ENCODE measurements around the gene ARHGAP19.

Gene ARHGAP19

DNA sequence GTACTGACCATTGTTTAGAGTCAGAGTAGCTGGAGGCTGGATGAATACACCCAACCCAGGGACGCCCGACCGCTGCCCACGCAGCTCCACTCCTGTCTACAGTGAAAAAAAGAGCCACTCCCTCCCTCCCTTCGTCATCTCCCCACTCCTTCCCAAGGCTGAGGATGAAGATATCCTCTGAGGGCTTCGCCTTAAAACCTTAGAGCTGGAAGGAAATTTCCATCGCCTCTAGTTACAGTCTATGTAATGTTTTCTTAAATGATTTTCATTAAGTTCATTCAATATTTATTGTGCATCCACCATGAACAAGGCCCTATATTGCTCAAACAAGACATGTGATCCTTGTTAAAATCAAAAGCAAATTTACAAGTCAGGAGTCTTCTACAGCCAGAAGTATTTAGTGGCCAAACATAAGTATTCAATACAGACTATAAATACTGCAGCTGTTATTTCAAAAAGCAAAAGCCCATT, 95.4 kb downstream of the ARHGAP19 start:
- Histone ChIP-seq H3F3A (ENCODE audit: insufficient read depth, low read length) (0 out of 2 replicates have a peak, but pooled peaks cover 4% of the 10 kb centered on the region), H3K27ac (ENCODE audit: low read depth, low read length, poor library complexity, severe bottlenecking) (peak overlapping the region; percentile 93), H3K79me2 (ENCODE audit: insufficient read depth, low read length) (no peaks in the 10 kb centered on the region), H3K27me3 (ENCODE audit: insufficient read depth, low read length) (no peaks in the 10 kb centered on the region), H3K4me1 (ENCODE audit: insufficient read depth, low read length, severe bottlenecking) (peaks cover 67% of the 10 kb centered on the region), H3K9me3 (ENCODE audit: low read length) (no peaks in the 10 kb centered on the region), H3K4me2 (ENCODE audit: low read length) (peak overlapping the region; percentile 67; the same call in 1 of the 2 replicates), H3K4me3 (ENCODE audit: low read depth, low read length, poor library complexity, severe bottlenecking) (peak overlapping the region; percentile 53), H3K36me3 (ENCODE audit: insufficient read depth, low read length) (no peaks in the 10 kb centered on the region), H4K20me1 (ENCODE audit: insufficient read depth, low read length) (no peaks in the 10 kb centered on the region), H2AFZ (ENCODE audit: low read length) (no peak overlapping the region), H3K9ac (ENCODE audit: low read length) (peak overlapping the region; percentile 48; the same call in 1 of the 2 replicates), H3K9me2 (ENCODE audit: low read depth, low read length) (no peaks in the 10 kb centered on the region)
- TF ChIP-seq, protein P1, sequence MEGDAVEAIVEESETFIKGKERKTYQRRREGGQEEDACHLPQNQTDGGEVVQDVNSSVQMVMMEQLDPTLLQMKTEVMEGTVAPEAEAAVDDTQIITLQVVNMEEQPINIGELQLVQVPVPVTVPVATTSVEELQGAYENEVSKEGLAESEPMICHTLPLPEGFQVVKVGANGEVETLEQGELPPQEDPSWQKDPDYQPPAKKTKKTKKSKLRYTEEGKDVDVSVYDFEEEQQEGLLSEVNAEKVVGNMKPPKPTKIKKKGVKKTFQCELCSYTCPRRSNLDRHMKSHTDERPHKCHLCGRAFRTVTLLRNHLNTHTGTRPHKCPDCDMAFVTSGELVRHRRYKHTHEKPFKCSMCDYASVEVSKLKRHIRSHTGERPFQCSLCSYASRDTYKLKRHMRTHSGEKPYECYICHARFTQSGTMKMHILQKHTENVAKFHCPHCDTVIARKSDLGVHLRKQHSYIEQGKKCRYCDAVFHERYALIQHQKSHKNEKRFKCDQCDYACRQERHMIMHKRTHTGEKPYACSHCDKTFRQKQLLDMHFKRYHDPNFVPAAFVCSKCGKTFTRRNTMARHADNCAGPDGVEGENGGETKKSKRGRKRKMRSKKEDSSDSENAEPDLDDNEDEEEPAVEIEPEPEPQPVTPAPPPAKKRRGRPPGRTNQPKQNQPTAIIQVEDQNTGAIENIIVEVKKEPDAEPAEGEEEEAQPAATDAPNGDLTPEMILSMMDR (IDR thresholded peaks at IDR 0.05; ENCODE audit: low read length), result no peak

DNA sequence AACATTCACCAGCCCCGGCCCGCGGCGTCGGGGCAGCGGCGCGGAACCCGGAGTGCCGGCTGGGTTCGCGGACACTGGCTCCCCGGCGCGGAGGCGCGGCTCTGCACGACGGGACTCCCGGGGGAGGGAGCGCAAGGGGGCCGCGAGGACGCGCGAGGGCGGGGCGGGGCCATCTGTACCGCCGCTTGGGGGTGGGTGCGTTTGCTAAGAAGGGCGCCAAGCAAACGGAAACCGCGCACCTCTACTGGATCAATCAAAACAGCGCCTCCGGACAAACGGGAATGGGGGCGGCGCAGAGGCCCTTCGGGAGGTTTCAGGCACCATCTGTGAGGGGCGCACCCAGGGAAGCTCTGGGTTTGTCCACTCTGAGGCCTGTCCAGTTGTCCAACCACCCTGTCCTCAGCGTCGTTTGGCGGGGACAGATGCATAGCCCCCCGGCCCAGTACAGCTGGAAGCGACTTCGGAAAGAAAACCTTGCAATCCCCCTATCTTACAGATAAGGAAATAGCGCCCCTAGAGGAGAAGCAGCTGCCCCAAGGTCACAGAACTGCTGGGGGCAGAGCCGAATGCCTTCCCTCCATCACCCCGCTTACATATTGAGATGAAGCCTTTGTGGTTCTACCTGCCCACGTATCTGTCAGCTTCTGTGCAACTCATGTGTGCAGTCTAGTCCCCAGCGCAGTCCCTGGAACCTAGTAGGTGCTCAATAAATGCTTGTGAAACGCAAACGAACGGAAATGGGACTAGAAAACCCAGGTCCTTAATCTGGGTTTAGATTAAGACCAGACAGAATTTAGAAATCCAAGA, 96.0 kb downstream of the ARHGAP19 start:
- Histone ChIP-seq H3K27ac (ENCODE audit: low read depth, low read length, poor library complexity, severe bottlenecking) (peak overlapping the region; percentile 93), H3K9me2 (ENCODE audit: low read depth, low read length) (no peaks in the 10 kb centered on the region), H3K4me1 (ENCODE audit: insufficient read depth, low read length, severe bottlenecking) (peaks cover 60% of the 10 kb centered on the region), H3K27me3 (ENCODE audit: insufficient read depth, low read length) (no peaks in the 10 kb centered on the region), H3K4me2 (ENCODE audit: low read length) (peak overlapping the region; percentile 67), H3K9me3 (ENCODE audit: low read length) (no peaks in the 10 kb centered on the region), H3F3A (ENCODE audit: insufficient read depth, low read length) (0 out of 2 replicates have a peak, but pooled peaks cover 4% of the 10 kb centered on the region), H3K4me3 (ENCODE audit: low read depth, low read length, poor library complexity, severe bottlenecking) (peak overlapping the region; percentile 53), H3K79me2 (ENCODE audit: insufficient read depth, low read length) (no peaks in the 10 kb centered on the region), H3K9ac (ENCODE audit: low read length) (peak overlapping the region; percentile 48; the same call in 1 of the 2 replicates), H2AFZ (ENCODE audit: low read length) (no peak overlapping the region), H3K36me3 (ENCODE audit: insufficient read depth, low read length) (no peaks in the 10 kb centered on the region), H4K20me1 (ENCODE audit: insufficient read depth, low read length) (no peaks in the 10 kb centered on the region)
- no peak for TF ChIP-seq EZH2 (IDR thresholded peaks at IDR 0.05; ENCODE audit: borderline replicate concordance, low read length)
- TF ChIP-seq, protein P1 (IDR thresholded peaks at IDR 0.05; ENCODE audit: low read length), result peak; percentile 63

DNA sequence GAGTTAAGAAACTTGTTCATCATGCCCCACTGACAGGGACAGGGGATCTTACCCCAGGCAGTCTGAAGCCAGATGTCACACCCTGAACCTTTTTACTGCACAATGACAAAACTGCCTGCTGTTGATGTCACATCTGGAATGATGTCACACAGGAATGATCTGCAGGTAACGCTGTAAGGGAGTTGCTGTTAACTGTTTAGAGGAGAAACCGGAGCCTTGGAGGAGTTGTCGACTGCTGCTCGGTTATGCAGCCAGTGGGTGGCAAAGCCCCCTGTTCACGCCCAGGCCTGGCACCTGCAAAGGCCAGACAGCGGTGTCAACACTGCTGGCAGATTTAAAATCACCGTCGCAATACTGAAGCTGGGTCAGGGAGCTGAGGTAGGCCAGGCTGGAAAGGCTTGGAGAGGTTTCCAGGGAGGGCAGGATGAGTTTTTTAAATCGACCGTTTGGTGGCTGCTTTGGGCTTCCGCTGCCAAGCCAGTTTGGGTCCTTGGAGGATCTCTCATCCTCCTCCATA, 96.7 kb downstream of the ARHGAP19 start:
- TF ChIP-seq EZH2 (IDR thresholded peaks at IDR 0.05; ENCODE audit: borderline replicate concordance, low read length), result no peak
- TF ChIP-seq, protein P1 (IDR thresholded peaks at IDR 0.05; ENCODE audit: low read length), result no peak
- Histone ChIP-seq H3K9ac (ENCODE audit: low read length) (peak overlapping the region; percentile 7; the same call in 1 of the 2 replicates), H3K27ac (ENCODE audit: low read depth, low read length, poor library complexity, severe bottlenecking) (peak overlapping the region; percentile 93), H3F3A (ENCODE audit: insufficient read depth, low read length) (0 out of 2 replicates have a peak, but pooled peaks cover 4% of the 10 kb centered on the region), H3K36me3 (ENCODE audit: insufficient read depth, low read length) (no peaks in the 10 kb centered on the region), H3K4me3 (ENCODE audit: low read depth, low read length, poor library complexity, severe bottlenecking) (peak overlapping the region; percentile 53), H3K4me2 (ENCODE audit: low read length) (peak overlapping the region; percentile 67), H3K79me2 (ENCODE audit: insufficient read depth, low read length) (no peaks in the 10 kb centered on the region), H3K27me3 (ENCODE audit: insufficient read depth, low read length) (no peaks in the 10 kb centered on the region), H4K20me1 (ENCODE audit: insufficient read depth, low read length) (no peaks in the 10 kb centered on the region), H3K4me1 (ENCODE audit: insufficient read depth, low read length, severe bottlenecking) (peaks cover 54% of the 10 kb centered on the region), H3K9me3 (ENCODE audit: low read length) (no peaks in the 10 kb centered on the region), H3K9me2 (ENCODE audit: low read depth, low read length) (no peaks in the 10 kb centered on the region), H2AFZ (ENCODE audit: low read length) (no peak overlapping the region)
